A549 treated with AZD2906 at 1 μM for 4 hours (cell line): Measurements from ENCODE around the gene SLFN14. TPM values are rescaled to one million over a fixed set of nuclear protein-coding genes. Genes with fewer than 3 reads are reported as not detected.

ENCODE experiments used
- total RNA-seq: library from RNA; stranded (reverse); fragments of 200-300 nt; extraction: Qiagen RNA extraction; gene quantifications from 5 replicates; pipeline ENCODE4 v1.2.3, GENCODE V29; 2022

The SLFN14 gene
- total RNA-seq = not detected in 5 replicates

DNA sequence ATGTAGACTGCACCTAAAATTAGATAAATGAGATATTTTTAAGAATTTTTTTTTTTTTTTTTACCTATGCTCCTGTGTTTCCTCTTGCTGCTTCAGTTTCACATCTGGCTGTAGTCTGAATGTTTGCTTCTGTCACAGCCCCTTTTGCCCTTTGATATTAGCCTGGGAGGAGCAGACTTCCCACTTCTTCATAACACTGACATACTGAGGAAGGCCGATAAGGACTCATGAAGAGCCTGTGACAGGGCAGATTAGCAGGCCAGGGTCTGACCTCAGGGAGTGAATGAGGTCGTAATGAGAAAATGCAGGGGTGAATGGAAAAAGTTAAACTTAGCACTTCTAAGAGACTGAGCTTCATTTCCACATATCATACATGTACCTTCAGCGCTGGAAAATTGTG, at the start of gene SLFN14:
TSS of gene SLFN14 (minus strand) at position 117 of the 400 bp plus-strand sequence. CDS start 2,757 bp downstream, outside the sequence.

GRCh38 chr17:35587074-35587961, 26.7 kb upstream of the SLFN14 start, which contains the start of gene AP2B1:
TSS of gene AP2B1 (plus strand) at chr17:35587322. CDS start at chr17:35594031, 6,709 bp downstream.

GRCh38 chr17:35578197-35578928, 17.7 kb upstream of the SLFN14 start, which contains the start of gene PEX12:
TSS of gene PEX12 (minus strand) at chr17:35578571. CDS start at chr17:35578021, 550 bp downstream.

GRCh38 chr17:35537601-35538141, 22.9 kb downstream of the SLFN14 start, which contains the start of gene SLFN12L:
TSS of gene SLFN12L (minus strand) at chr17:35537678. CDS start at chr17:35522364, 15,314 bp downstream.

Other genes starting within 250 kb of the SLFN14 start
- 4.4 to 6.1 TPM (median 5.2 TPM) in 5 replicates for gene SLFN11, start 187.2 kb downstream of the SLFN14 start, total RNA-seq
- gene SLFN12, start 128.3 kb downstream of the SLFN14 start, total RNA-seq = 0.08 TPM in 1 of 5 replicates, not detected in the others
- 3.2 to 4.9 TPM (median 3.7 TPM) in 5 replicates for gene SLFN13, start 112.1 kb downstream of the SLFN14 start, total RNA-seq
- gene SLFN12L, start 23.1 kb downstream of the SLFN14 start, total RNA-seq = 0.03 to 0.06 TPM in 2 of 5 replicates, not detected in the others
- 8.6 to 9.9 TPM (median 9.0 TPM) in 5 replicates for gene PEX12, start 17.8 kb upstream of the SLFN14 start, total RNA-seq
- 117 to 149 TPM (median 128 TPM) in 5 replicates for gene AP2B1, start 26.5 kb upstream of the SLFN14 start, total RNA-seq
- gene RASL10B, start 170.8 kb upstream of the SLFN14 start, total RNA-seq = 0.07 to 0.30 TPM (median 0.13 TPM) in 5 replicates
- 0.07 to 0.09 TPM (median 0.08 TPM) in 5 replicates for gene GAS2L2, start 192.4 kb upstream of the SLFN14 start, total RNA-seq
- 0.12 to 0.53 TPM (median 0.26 TPM) in 5 replicates for gene C17orf50, start 200.1 kb upstream of the SLFN14 start, total RNA-seq
- gene MMP28, start 234.8 kb upstream of the SLFN14 start, total RNA-seq = 4.9 to 8.4 TPM (median 7.1 TPM) in 5 replicates
- 190 to 214 TPM (median 208 TPM) in 5 replicates for gene TAF15, start 248.7 kb upstream of the SLFN14 start, total RNA-seq